Right lobe of liver (tissue), 4 donors: ENCODE results near the gene GDPD4.

Experiments
- POLR2A ChIP-seq: fragments of 450-650 bp; IDR thresholded peaks from one replicate; pipeline ENCODE4 v1.6.1; 2017; ENCODE audit warnings: antibody characterized with exemption, mild to moderate bottlenecking
- TF ChIP-seq, protein P1 (sequence below), 4 donors: fragments of 200-600 bp in 3 of 4; fragments of 450-650 bp in 1 of 4; IDR thresholded peaks; one replicate each; pipeline versions ENCODE4 v1.5.1 to v1.8.0; 2016 to 2022; ENCODE audit warnings: antibody characterized with exemption in 4 of 4, mild to moderate bottlenecking in 2 of 4
- donor health status: DM: no; HTN: no; CAD: no.
- donor health status: DM: no; HTN: no; CAD: no.
- donor health status: DM: no; HTN: yes; CAD: no.

GRCh38 chr11:77187111-77187750 is 114.3 kb downstream of the GDPD4 start:
- TF ChIP-seq, protein P1, sequence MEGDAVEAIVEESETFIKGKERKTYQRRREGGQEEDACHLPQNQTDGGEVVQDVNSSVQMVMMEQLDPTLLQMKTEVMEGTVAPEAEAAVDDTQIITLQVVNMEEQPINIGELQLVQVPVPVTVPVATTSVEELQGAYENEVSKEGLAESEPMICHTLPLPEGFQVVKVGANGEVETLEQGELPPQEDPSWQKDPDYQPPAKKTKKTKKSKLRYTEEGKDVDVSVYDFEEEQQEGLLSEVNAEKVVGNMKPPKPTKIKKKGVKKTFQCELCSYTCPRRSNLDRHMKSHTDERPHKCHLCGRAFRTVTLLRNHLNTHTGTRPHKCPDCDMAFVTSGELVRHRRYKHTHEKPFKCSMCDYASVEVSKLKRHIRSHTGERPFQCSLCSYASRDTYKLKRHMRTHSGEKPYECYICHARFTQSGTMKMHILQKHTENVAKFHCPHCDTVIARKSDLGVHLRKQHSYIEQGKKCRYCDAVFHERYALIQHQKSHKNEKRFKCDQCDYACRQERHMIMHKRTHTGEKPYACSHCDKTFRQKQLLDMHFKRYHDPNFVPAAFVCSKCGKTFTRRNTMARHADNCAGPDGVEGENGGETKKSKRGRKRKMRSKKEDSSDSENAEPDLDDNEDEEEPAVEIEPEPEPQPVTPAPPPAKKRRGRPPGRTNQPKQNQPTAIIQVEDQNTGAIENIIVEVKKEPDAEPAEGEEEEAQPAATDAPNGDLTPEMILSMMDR (IDR thresholded peaks at IDR 0.05): no peak
- no peak for TF ChIP-seq POLR2A
